HG03280 (cell line): Measurements from ENCODE around the gene PAX8.

Experiments used
- ATAC-seq: cut with Tn5 transposase; IDR thresholded peaks from one replicate; pipeline ENCODE4 v1.9.1; 2021; ENCODE audit warnings: mild to moderate bottlenecking, moderate library complexity; ENCODE audit not compliant: unreplicated experiment

Gene PAX8

DNA sequence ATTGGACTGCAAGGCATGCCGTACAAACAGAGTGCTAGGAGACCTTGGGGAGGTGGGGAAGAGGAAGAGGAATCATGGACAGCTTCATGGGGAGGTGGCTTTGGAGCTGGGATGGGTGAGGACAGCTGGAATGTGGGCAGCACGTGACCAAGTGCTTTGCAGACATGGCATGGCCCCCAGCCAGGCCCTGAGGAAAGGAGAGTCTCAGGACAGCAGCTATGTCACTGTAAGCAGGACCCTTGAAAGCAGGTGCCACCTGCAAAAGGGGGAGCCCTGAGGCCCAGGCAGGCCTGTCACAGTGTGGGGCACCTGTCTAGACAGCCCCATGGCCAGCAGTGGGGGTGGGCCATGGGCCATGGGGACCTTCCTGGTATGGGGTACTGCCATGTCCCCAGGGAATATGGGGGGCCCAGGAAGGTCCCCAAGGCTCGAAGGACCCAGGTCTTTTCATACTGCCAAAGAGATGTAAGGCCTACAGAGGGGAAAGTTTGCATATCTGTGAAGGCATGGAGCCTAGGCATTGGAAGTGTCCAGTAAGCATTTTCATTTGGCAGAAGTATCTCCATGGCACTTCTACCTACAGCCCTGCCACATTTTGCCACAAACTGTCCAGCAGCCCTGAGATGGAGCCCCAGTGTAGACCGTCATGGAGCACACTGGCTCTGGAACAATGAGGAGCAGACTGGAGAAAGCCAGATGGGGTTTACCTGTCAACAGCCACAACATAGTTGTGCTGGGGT, 9.9 kb downstream of the PAX8 start:
- no peak for ATAC-seq

DNA sequence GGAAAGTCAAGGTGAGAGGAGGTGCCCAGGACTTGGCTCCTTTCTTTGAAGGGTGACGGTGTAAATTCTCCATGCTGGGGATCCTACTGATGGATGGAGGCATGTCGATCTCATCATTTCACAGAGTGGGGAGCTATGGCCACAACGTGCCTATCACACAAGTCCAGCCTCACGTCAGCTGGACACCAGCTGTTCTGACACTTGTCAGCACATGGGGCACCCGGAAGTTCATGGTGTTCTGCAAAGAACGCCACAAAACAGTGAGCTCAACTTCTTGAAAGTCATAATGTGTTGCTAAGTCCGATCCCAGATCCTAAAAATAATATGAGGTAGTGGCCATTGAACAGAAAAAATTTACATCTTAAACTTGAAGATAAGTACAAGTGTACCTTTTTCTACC, 12.3 kb downstream of the PAX8 start:
- no peak for ATAC-seq

DNA sequence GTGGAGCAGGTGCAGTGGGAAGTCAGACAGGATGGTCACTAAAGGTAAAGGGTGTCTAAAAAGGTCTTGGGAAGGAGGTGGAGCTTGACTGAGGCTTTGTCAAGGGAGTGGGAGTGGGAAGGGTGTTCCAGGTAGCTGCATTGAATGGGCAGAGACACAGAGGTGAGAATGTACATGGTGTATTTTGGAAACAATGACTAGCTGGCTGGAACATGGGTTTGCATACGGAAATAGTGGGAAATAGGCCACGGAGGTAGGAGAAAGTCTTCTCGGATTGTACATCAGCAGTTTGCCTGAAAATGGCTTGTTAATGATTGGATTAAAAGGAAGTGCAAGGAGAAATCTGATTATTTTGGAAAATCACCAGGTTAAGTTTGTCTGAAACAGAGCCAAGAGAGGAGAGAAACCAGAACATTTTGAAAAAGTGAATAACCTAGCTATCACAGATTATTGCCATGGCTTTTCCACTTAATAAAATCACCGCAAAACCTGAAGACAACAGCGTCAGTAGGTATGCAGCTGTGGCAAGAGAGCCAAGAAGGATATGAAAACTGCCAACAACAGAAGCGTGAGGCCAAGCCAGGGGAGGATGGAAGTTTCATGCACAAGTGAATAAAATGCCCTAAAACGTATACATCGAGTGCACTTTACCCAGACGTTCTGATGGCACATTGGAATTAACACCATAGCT, 13.9 kb downstream of the PAX8 start:
- no peak for ATAC-seq

GRCh38 chr2:113263546-113263945, 15.2 kb downstream of the PAX8 start:
- no peak for ATAC-seq

GRCh38 chr2:113260991-113261390, 17.7 kb downstream of the PAX8 start:
- ATAC-seq: no peak

- ATAC-seq: no peak
Observed at GRCh38 chr2:113258471-113259147, 20.1 kb downstream of the PAX8 start.

- ATAC-seq: no peak
Observed at GRCh38 chr2:113257516-113258264, 21.0 kb downstream of the PAX8 start.

DNA sequence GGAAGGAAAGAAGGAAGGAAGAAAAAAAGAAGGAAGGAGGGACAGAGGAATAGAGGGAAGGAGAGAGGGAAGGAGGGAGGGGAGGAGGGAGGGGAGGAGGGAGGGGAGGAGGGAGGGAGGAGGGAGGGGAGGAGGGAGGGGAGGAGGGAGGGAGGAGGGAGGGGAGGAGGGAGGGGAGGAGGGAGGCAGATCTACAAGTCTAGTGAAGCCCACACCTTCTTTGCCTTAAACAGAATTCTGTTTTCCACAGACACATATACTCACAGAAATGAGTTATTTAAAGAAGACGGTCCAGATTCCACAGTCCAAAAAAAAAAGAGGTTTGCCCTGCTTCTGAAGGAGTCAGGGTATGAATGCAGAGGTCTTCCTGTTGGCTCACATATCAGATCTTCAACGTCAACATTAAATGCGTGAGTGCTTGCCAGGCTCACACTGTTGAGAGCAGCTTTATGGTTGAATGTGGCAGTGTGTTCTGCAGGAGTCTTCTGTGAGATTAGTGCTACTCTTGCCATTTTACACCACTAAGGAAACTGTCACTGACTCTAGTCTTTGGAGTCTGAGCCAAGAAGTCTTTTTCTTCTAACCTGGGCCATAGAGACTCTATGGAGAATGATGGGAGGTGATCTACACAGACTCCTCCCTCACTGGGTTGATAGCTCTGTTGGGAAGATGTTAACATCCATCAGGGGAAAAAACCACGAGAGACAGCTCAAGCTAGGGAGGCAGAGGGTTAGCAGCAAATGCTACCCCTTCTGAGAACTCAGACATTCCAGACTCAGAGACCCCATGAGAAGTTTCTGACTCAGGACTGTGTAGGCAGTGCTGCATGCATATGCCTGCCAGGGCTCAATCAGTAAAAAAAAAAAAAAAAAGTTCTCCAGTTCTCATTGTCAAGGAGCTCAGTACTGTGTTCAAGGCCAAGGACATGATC, 23.3 kb downstream of the PAX8 start:
- ATAC-seq: no peak

DNA sequence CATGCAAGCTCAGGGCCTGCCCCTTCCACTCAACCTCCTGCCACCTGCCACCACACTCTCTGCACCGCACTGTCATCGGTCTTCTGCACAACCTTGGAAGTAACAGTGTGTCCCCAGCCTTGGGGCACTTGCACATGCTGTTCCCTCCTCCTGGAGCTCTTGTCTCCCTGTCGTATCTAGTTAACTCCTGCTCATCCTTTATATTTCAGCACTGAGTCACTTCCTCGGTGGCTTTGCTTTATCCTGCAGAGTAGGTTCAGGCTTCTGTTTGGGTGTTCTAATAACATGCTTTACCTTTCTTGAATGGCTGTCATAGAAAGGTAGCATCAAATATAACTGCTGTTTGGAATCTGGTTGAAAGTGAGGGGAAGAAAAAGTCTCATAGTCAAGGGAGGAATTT, 25.3 kb downstream of the PAX8 start:
- ATAC-seq: no peak

- ATAC-seq: no peak
Observed at GRCh38 chr2:113252047-113252590, 26.6 kb downstream of the PAX8 start.

- no peak for ATAC-seq
Observed at GRCh38 chr2:113251118-113251517, 27.6 kb downstream of the PAX8 start.

- ATAC-seq: no peak
Observed at GRCh38 chr2:113248997-113249770, 29.5 kb downstream of the PAX8 start.

DNA sequence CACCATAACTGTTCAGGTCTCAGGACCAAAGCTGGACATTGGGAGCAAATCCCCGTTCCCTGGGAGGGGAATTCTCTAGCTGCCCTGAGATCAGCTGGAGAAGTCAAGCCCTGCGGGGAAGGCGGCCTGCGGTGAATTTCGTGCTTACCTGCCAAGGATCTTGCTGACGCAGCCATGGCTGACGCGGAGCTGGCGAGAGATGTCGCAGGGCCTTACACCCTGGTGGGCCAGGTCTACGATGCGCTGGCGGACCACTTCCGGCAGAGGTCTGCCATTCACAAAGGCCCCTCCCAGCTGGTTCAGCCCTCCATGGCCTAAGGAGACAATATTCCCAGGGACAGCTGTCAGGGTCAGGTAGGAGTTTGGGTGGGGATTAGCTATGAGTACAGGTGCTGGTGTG, 32.1 kb downstream of the PAX8 start:
- ATAC-seq: no peak

GRCh38 chr2:113245276-113245711, 33.4 kb downstream of the PAX8 start:
- no peak for ATAC-seq

- no peak for ATAC-seq
Observed at GRCh38 chr2:113242327-113242726, 36.4 kb downstream of the PAX8 start.

DNA sequence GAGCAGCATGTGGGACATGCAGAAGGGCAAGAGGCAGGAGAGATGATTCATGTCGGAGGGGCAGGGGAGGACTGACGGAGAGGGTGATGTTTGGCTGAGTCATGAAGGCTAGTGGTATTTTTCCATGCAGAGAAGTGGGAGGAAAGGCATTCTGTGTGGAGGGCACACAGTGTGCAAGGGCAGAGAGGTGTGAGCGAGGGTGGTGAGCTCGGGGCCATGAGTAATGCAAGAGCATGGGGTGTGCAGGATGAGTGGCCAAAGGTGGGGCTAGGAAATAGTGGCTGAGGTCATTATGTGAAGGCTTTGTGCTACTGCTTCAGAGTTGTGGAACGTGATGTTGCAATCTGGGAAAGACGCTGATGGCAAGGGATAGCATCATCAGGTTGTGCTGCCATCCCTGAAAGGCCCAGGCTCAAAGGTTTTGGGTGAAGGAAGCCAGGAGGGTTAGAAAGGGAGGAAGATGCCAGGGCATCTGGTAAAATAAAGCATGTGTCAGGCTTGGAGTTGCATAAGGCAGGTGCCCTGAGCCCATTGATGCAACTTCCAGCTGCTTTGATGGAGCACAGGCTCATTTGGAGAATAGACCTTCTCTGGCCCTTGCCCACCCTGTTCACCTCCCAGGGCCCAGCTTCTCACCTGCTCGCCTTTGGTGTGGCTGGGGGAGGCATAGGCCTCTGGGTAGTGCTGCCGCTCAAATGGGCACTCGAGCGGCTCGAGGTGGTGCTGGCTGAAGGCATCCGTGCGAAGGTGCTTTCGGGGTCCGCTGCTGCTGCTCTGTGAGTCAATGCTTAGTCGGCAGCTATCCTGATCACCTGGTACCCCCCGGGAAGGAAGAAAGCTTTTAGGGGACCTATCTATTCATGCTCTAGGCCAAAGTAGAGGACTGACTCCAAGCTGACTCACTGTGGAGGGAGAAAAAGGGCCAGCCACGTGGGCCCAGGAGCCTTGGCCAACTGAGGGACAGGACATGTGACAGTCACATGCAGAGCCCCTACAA, 37.5 kb downstream of the PAX8 start:
- ATAC-seq: no peak

DNA sequence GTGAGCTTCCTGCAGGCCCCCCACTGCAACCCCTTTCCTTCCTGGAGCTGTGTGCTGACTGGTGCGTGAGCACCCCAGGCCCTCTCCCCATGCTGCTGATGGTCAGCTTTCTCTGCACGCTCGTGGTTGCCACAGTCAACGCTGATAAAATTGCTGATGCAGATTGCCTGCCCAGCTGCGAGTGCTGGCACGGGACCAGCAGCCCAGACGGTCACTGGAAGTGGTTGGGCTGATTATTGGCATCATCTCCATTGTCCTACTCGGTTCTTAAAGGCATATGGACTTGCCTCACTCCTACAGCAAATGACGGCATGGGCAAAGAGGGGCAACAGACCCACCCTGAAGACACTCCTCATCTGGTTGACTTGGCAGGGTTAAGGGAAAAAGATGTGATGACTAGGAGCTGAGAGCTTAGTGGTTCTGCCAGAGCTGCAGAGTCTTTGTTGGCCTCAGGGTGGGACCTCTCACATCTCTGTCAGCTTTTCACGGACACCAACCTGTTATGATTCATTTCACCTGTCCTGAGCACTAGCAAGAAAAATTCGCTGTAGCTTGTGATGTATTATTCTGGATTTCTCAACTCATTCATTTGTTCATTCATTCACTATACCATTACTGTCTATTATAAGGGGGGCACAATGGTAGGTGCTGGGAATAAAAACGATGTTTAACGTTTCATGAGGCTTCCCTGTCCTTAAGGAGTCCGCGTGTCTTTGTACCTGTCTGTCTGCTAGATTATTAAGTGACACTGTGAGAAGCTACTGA, 38.4 kb downstream of the PAX8 start:
- no peak for ATAC-seq
